ENCODE data around the gene PDZD2. TPM values are rescaled to one million over a fixed set of nuclear protein-coding genes. Genes with fewer than 3 reads are reported as not detected.

The PDZD2 gene
- total RNA-seq, 1 donor from 2014 or later = 42.7 TPM

GRCh38 chr5:32144378-32145207 is 505.7 kb downstream of the PDZD2 start:
- peaks cover 57% of the 10 kb centered on the region for H3K4me1 ChIP-seq
- H3K9me3 ChIP-seq = no peaks in the 10 kb centered on the region
- intact Hi-C loops (cut with DNase I) = no loop called here
- H3K4me3 ChIP-seq = no peak overlapping the region
- no peak for DNase-seq (ENCODE audit: extremely low spot score in 2 of 2)
- H3K27me3 ChIP-seq = no peaks in the 10 kb centered on the region
- TF ChIP-seq POLR2AphosphoS5 (IDR thresholded peaks at IDR 0.05; ENCODE audit: insufficient read depth in 1 of 2, low read depth in 1 of 2) (no peak), POLR2A (IDR thresholded peaks at IDR 0.05) (no peak), CTCF (IDR thresholded peaks at IDR 0.05) (no peak)
- H3K27ac ChIP-seq = no peak overlapping the region
- no peaks in the 10 kb centered on the region for H3K36me3 ChIP-seq

DNA sequence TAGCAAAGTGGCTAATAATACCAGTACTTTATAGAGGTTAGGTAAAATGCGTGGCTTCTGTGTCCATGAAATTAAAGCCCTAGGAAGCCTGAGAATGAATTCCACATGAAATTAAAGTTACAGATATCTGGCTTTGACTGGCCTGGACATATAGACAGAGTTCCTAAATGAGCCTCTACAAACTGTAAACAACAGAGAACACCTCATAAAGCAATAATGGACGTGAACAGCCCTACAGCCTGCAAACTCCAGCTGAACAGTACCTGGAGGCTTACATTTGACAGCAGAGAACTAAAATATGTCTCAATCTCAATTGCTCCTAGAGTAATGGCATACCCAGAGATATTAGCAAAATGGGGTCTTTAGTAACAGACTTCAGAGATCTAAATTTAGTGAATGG is 506.4 kb downstream of the PDZD2 start:
- Histone ChIP-seq H3K9me3 (no peaks in the 10 kb centered on the region), H3K36me3 (no peaks in the 10 kb centered on the region), H3K27ac (no peak overlapping the region), H3K27me3 (no peaks in the 10 kb centered on the region), H3K4me3 (no peak overlapping the region), H3K4me1 (peaks cover 65% of the 10 kb centered on the region)
- DNase-seq (ENCODE audit: extremely low spot score in 2 of 2) = no peak
- TF ChIP-seq CTCF (IDR thresholded peaks at IDR 0.05) (no peak), POLR2A (IDR thresholded peaks at IDR 0.05) (no peak), POLR2AphosphoS5 (IDR thresholded peaks at IDR 0.05; ENCODE audit: insufficient read depth in 1 of 2, low read depth in 1 of 2) (no peak)
- intact Hi-C loops (cut with DNase I) = no loop called here

- DNase-seq (ENCODE audit: extremely low spot score in 2 of 2) = no peak
- H3K4me3 ChIP-seq = no peak overlapping the region
- H3K9me3 ChIP-seq = no peaks in the 10 kb centered on the region
- H3K36me3 ChIP-seq = no peaks in the 10 kb centered on the region
- peaks cover 82% of the 10 kb centered on the region for H3K4me1 ChIP-seq
- intact Hi-C loops (cut with DNase I) = no loop called here
- no peaks in the 10 kb centered on the region for H3K27me3 ChIP-seq
- no peak overlapping the region for H3K27ac ChIP-seq
- TF ChIP-seq CTCF (IDR thresholded peaks at IDR 0.05) (no peak), POLR2AphosphoS5 (IDR thresholded peaks at IDR 0.05; ENCODE audit: insufficient read depth in 1 of 2, low read depth in 1 of 2) (no peak), POLR2A (IDR thresholded peaks at IDR 0.05) (no peak)
These were observed 508.3 kb downstream of the PDZD2 start for GRCh38 chr5:32147236-32147635.

DNA sequence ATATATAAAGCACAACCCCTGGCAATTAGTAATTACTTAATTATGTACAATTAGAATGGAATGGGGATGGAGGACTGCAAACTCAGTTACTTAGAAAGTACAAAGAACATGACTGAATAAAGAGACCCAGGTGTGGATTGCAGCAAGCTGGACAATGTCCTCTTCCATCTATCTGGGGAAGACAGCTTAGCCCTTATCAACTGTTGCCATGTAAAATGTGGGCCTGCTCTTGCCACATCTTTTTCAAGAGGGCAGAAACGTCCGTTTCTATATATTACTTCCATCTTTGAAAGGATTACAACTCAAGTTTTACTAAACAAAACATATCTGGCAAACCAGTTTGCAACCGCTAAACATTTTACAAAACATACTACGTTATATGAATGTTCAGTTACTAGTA is 509.0 kb downstream of the PDZD2 start:
- no peaks in the 10 kb centered on the region for H3K9me3 ChIP-seq

More for the DNA sequence above, 509.0 kb downstream of the PDZD2 start:
- Histone ChIP-seq H3K36me3 (no peaks in the 10 kb centered on the region), H3K4me3 (no peak overlapping the region), H3K27ac (no peak overlapping the region), H3K27me3 (no peaks in the 10 kb centered on the region), H3K4me1 (peaks cover 88% of the 10 kb centered on the region)
- DNase-seq (ENCODE audit: extremely low spot score in 2 of 2) = no peak
- intact Hi-C loops (cut with DNase I) = no loop called here
- TF ChIP-seq POLR2A (IDR thresholded peaks at IDR 0.05) = no peak
- TF ChIP-seq CTCF (IDR thresholded peaks at IDR 0.05) = no peak
- no peak for TF ChIP-seq POLR2AphosphoS5 (IDR thresholded peaks at IDR 0.05; ENCODE audit: insufficient read depth in 1 of 2, low read depth in 1 of 2)

Data from vagina (tissue), 2 donors.